H9 (cell line): ENCODE results near the gene CORO2B. TPM values are rescaled to one million over a fixed set of nuclear protein-coding genes. Genes with fewer than 3 reads are reported as not detected.

ENCODE experiments used
- DNase-seq: peaks from one replicate; pipeline ENCODE4 v3.0.0-alpha.2; 2017
- H2AFZ ChIP-seq: one replicate; pipeline ENCODE4 v1.6.1; 2013; ENCODE audit warnings: mild to moderate bottlenecking, low read length, control low read depth, moderate library complexity
- H2AK5ac ChIP-seq: 2 replicates; pipeline ENCODE4 v1.6.1; 2013; ENCODE audit warnings: low read length, control low read depth, mixed read lengths; ENCODE audit not compliant: insufficient read length
- H2BK120ac ChIP-seq: one replicate; pipeline ENCODE4 v1.6.1; 2013; ENCODE audit warnings: low read depth, mild to moderate bottlenecking, low read length, control low read depth, inconsistent platforms; ENCODE audit not compliant: poor library complexity, severe bottlenecking
- H2BK12ac ChIP-seq: 2 replicates; pipeline ENCODE4 v1.6.1; 2013; ENCODE audit warnings: low read length, control low read depth, mixed read lengths, low read depth; ENCODE audit not compliant: insufficient read length
- H2BK15ac ChIP-seq: 2 replicates; pipeline ENCODE4 v1.6.1; 2013; ENCODE audit warnings: low read depth, low read length, control low read depth
- H2BK20ac ChIP-seq: one replicate; pipeline ENCODE4 v1.6.1; 2013; ENCODE audit warnings: low read depth, mild to moderate bottlenecking, low read length, control low read depth, inconsistent platforms; ENCODE audit not compliant: poor library complexity, severe bottlenecking
- H2BK5ac ChIP-seq: 2 replicates; pipeline ENCODE4 v1.6.1; 2013; ENCODE audit warnings: low read length, control low read depth, mixed read lengths; ENCODE audit not compliant: insufficient read length
- H3K14ac ChIP-seq: 2 replicates; pipeline ENCODE4 v1.6.1; 2013; ENCODE audit warnings: low read length, control low read depth; ENCODE audit not compliant: insufficient read depth
- H3K18ac ChIP-seq: 2 replicates; pipeline ENCODE4 v1.6.1; 2013; ENCODE audit warnings: low read depth, mild to moderate bottlenecking, mixed read lengths, low read length, control low read depth; ENCODE audit not compliant: insufficient read length
- H3K23ac ChIP-seq: 2 replicates; pipeline ENCODE4 v1.6.1; 2013; ENCODE audit warnings: low read length, control low read depth, mixed read lengths, low read depth; ENCODE audit not compliant: insufficient read length
- H3K23me2 ChIP-seq: 2 replicates; pipeline ENCODE4 v1.6.1; 2013; ENCODE audit warnings: low read depth, mild to moderate bottlenecking, mixed read lengths, low read length, control low read depth; ENCODE audit not compliant: insufficient read length, poor library complexity, severe bottlenecking
- H3K27ac ChIP-seq: 2 replicates; pipeline ENCODE4 v1.5.1; 2013; ENCODE audit warnings: low read length, control low read depth, mixed read lengths, low read depth; ENCODE audit not compliant: insufficient read length
- H3K27me3 ChIP-seq: 2 replicates; pipeline ENCODE4 v1.6.1; 2013; ENCODE audit warnings: low read length, control low read depth, inconsistent platforms; ENCODE audit not compliant: insufficient read depth
- H3K4ac ChIP-seq: 2 replicates; pipeline ENCODE4 v1.6.1; 2013; ENCODE audit warnings: low read depth, mild to moderate bottlenecking, control low read depth, inconsistent platforms, low read length, moderate library complexity
- H3K4me1 ChIP-seq: 2 replicates; pipeline ENCODE4 v1.6.1; 2013; ENCODE audit warnings: low read length, control low read depth, inconsistent platforms; ENCODE audit not compliant: insufficient read depth
- H3K4me2 ChIP-seq: 2 replicates; pipeline ENCODE4 v1.6.1; 2013; ENCODE audit warnings: low read length, control low read depth, mixed read lengths; ENCODE audit not compliant: insufficient read length, insufficient read depth
- H3K56ac ChIP-seq: 2 replicates; pipeline ENCODE4 v1.6.1; 2013; ENCODE audit warnings: low read depth, mild to moderate bottlenecking, mixed read lengths, low read length, control low read depth; ENCODE audit not compliant: insufficient read length
- H3K79me1 ChIP-seq: 2 replicates; pipeline ENCODE4 v1.6.1; 2013; ENCODE audit warnings: low read depth, mild to moderate bottlenecking, moderate library complexity, low read length, control low read depth, inconsistent platforms; ENCODE audit not compliant: insufficient read depth, poor library complexity, severe bottlenecking
- H3K79me2 ChIP-seq: 2 replicates; pipeline ENCODE4 v1.6.1; 2013; ENCODE audit warnings: low read length, control low read depth, inconsistent platforms; ENCODE audit not compliant: insufficient read depth
- H3K9ac ChIP-seq: 2 replicates; pipeline ENCODE4 v1.6.1; 2013; ENCODE audit warnings: low read length, control low read depth, mixed read lengths; ENCODE audit not compliant: insufficient read length; ENCODE audit errors: extremely low read depth
- H3K9me3 ChIP-seq: one replicate; pipeline ENCODE4 v1.6.1; 2013; ENCODE audit warnings: low read depth, low read length, inconsistent platforms; ENCODE audit not compliant: control insufficient read depth
- H3T11ph ChIP-seq: one replicate; pipeline ENCODE4 v1.6.1; 2013; ENCODE audit warnings: mild to moderate bottlenecking, low read length, control low read depth, inconsistent platforms
- H4K20me1 ChIP-seq: one replicate; pipeline ENCODE4 v1.6.1; 2013; ENCODE audit not compliant: control insufficient read depth, insufficient read length, insufficient read depth
- H4K5ac ChIP-seq: 2 replicates; pipeline ENCODE4 v1.6.1; 2013; ENCODE audit warnings: low read depth, mild to moderate bottlenecking, mixed read lengths, low read length, control low read depth; ENCODE audit not compliant: insufficient read length
- H4K8ac ChIP-seq: replicated peaks from 2 replicates; pipeline ENCODE4 v1.6.1; 2013; ENCODE audit warnings: low read length, control low read depth, mixed read lengths, low read depth; ENCODE audit not compliant: insufficient read length
- H4K91ac ChIP-seq: 2 replicates; pipeline ENCODE4 v1.6.1; 2013; ENCODE audit warnings: low read depth, mild to moderate bottlenecking, moderate library complexity, mixed read lengths, low read length, control low read depth; ENCODE audit not compliant: insufficient read length
- H3K27ac Mint-ChIP-seq, 3 experiments: 2 replicates in 2 of 3; 3 replicates in 1 of 3; pipeline ENCODE4 v1.8.0; 2020 to 2021; ENCODE audit warnings: mixed read lengths in 3 of 3, mild to moderate bottlenecking in 1 of 3, moderate library complexity in 1 of 3
- H3K27me3 Mint-ChIP-seq: 2 replicates; pipeline ENCODE4 v1.8.0; 2021; ENCODE audit warnings: low read depth, mild to moderate bottlenecking, moderate library complexity, mixed read lengths
- H3K36me3 Mint-ChIP-seq, 3 experiments: 2 replicates in 2 of 3; 3 replicates in 1 of 3; pipeline ENCODE4 v1.8.0; 2020 to 2021; ENCODE audit warnings: low read depth in 3 of 3, mixed read lengths in 3 of 3; ENCODE audit not compliant: insufficient read depth in 1 of 3
- H3K4me1 Mint-ChIP-seq, 2 experiments: 2 replicates each; pipeline ENCODE4 v1.8.0; 2020; ENCODE audit warnings: mixed read lengths in 2 of 2
- H3K4me3 Mint-ChIP-seq, 2 experiments: 2 replicates in 1 of 2; 3 replicates in 1 of 2; pipeline ENCODE4 v1.8.0; 2020 to 2021; ENCODE audit warnings: mild to moderate bottlenecking in 2 of 2, mixed read lengths in 2 of 2, moderate library complexity in 1 of 2
- H3K9me3 Mint-ChIP-seq, 2 experiments: 2 replicates in 1 of 2; 3 replicates in 1 of 2; pipeline ENCODE4 v1.8.0; 2020; ENCODE audit warnings: mild to moderate bottlenecking in 2 of 2, mixed read lengths in 2 of 2, moderate library complexity in 1 of 2
- total RNA-seq: library from RNA; stranded (reverse); gene quantifications from 2 replicates; pipeline ENCODE4 v1.2.1, GENCODE V29; 2021
- TF ChIP-seq, protein P1 (sequence below): fragments of 200-600 bp; sonication (generic); conservative IDR thresholded peaks from 3 replicates; pipeline ENCODE4 v1.8.0; 2021; ENCODE audit warnings: antibody characterized with exemption, mild to moderate bottlenecking

CORO2B gene
- total RNA-seq, 1 experiment from 2014 or later = 3.1 TPM

- Histone ChIP-seq H3K79me1 (no peaks in the 10 kb centered on the region), H2BK12ac (no peak overlapping the region)
These were observed 155.6 kb downstream of the CORO2B start for GRCh38 chr15:68734352-68734751.

More at GRCh38 chr15:68734352-68734751, 155.6 kb downstream of the CORO2B start:
- Histone ChIP-seq H2AK5ac (no peak overlapping the region), H2BK120ac (no peak overlapping the region), H3K79me2 (no peaks in the 10 kb centered on the region), H3K23me2 (no peaks in the 10 kb centered on the region), H3T11ph (no peak overlapping the region), H3K23ac (no peak overlapping the region), H3K27me3 (no peaks in the 10 kb centered on the region), H3K4ac (no peak overlapping the region), H3K9me3 (no peaks in the 10 kb centered on the region), H3K9ac (no peak overlapping the region), H3K56ac (no peak overlapping the region), H2AFZ (no peak overlapping the region), H4K8ac (no peak overlapping the region), H3K27ac (no peak overlapping the region), H3K18ac (no peak overlapping the region), H4K91ac (no peak overlapping the region), H2BK15ac (no peak overlapping the region), H3K4me2 (no peak overlapping the region), H2BK20ac (no peak overlapping the region), H4K20me1 (no peaks in the 10 kb centered on the region), H4K5ac (no peak overlapping the region), H2BK5ac (no peak overlapping the region), H3K14ac (no peak overlapping the region), H3K4me1 (peaks cover 2% of the 10 kb centered on the region; the same call in 1 of the 2 replicates)
- H3K4me1 Mint-ChIP-seq = peaks cover 4 to 18% of the 10 kb centered on the region in 2 experiments
- no peaks in the 10 kb centered on the region for H3K9me3 Mint-ChIP-seq
- DNase-seq = no peak
- H3K27me3 Mint-ChIP-seq = peaks cover 9% of the 10 kb centered on the region
- no peak overlapping the region for H3K27ac Mint-ChIP-seq
- no peaks in the 10 kb centered on the region for H3K36me3 Mint-ChIP-seq
- TF ChIP-seq, protein P1, sequence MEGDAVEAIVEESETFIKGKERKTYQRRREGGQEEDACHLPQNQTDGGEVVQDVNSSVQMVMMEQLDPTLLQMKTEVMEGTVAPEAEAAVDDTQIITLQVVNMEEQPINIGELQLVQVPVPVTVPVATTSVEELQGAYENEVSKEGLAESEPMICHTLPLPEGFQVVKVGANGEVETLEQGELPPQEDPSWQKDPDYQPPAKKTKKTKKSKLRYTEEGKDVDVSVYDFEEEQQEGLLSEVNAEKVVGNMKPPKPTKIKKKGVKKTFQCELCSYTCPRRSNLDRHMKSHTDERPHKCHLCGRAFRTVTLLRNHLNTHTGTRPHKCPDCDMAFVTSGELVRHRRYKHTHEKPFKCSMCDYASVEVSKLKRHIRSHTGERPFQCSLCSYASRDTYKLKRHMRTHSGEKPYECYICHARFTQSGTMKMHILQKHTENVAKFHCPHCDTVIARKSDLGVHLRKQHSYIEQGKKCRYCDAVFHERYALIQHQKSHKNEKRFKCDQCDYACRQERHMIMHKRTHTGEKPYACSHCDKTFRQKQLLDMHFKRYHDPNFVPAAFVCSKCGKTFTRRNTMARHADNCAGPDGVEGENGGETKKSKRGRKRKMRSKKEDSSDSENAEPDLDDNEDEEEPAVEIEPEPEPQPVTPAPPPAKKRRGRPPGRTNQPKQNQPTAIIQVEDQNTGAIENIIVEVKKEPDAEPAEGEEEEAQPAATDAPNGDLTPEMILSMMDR = no peak
- no peak overlapping the region for H3K4me3 Mint-ChIP-seq
